GM12878 (cell line): Measurements from ENCODE around the gene TRIM7. TPM values are rescaled to one million over a fixed set of nuclear protein-coding genes. Genes with fewer than 3 reads are reported as not detected.

Experiments used
- ATAC-seq: fragments of 200-7000 bp; cut with Tn5 transposase; 3 replicates; pipeline ENCODE4 v1.9.1; 2020; ENCODE audit warnings: mild to moderate bottlenecking, moderate library complexity
- BruUV-seq: library from RNA; stranded (reverse); fragments of 400-500 nt; replicated peaks from 2 replicates; lab custom pipeline; 2021; lab: Mats Ljungman, UMichigan
- CTCF ChIA-PET: fragments of 300-600 bp; sonication (Branson Sonifier 250); formaldehyde crosslinking; extraction: SDS; loops from one replicate; lab custom pipeline; 2021; ENCODE audit warnings: inconsistent platforms; lab: Yijun Ruan, JAX
- POLR2A ChIA-PET: fragments of 350-600 bp; formaldehyde crosslinking; extraction: SDS; loops from one replicate; lab custom pipeline; 2021; ENCODE audit warnings: inconsistent platforms; lab: Charles Lee
- RAD21 ChIA-PET: fragments of 300-600 bp; sonication (Branson Sonifier 250); formaldehyde crosslinking; loops from one replicate; lab custom pipeline; 2023; ENCODE audit warnings: antibody characterized with exemption; ENCODE audit not compliant: unreplicated experiment; lab: Charles Lee
- SMC1A ChIA-PET: fragments of 300-600 bp; sonication (Branson Sonifier 250); formaldehyde crosslinking; loops from one replicate; lab custom pipeline; 2023; ENCODE audit not compliant: unreplicated experiment, uncharacterized antibody; lab: Charles Lee
- DNase-seq: peaks from one replicate; pipeline ENCODE4 v3.0.0-alpha.2; 2011; ENCODE audit warnings: low read depth, low spot score
- FAIRE-seq: peaks from 3 replicates; lab custom pipeline; 2011; peaks lifted over from hg19 to GRCh38; lab: Jason Lieb, UNC
- H2AFZ ChIP-seq: 2 replicates; pipeline ENCODE4 v1.6.0; 2011; ENCODE audit warnings: low read depth, low read length, control low read depth; ENCODE audit not compliant: control insufficient read depth
- H3K27ac ChIP-seq: 2 replicates; pipeline ENCODE4 v1.5.1; 2011; ENCODE audit warnings: control low read depth; ENCODE audit not compliant: control insufficient read depth, insufficient read depth
- H3K27me3 ChIP-seq, 2 experiments: replicated peaks in 1 of 2; 2 replicates each; pipeline versions ENCODE4 v1.6.0 to v1.6.1; 2011; ENCODE audit warnings: low read length in 1 of 2; ENCODE audit not compliant: control insufficient read depth in 2 of 2, insufficient read depth in 2 of 2
- H3K36me3 ChIP-seq, 2 experiments: 2 replicates each; pipeline ENCODE4 v1.5.1; 2011; ENCODE audit warnings: low read length in 1 of 2; ENCODE audit not compliant: control insufficient read depth in 2 of 2, insufficient read depth in 2 of 2
- H3K4me1 ChIP-seq: 2 replicates; pipeline ENCODE4 v1.6.1; 2011; ENCODE audit warnings: mild to moderate bottlenecking, low read length, moderate library complexity, mixed read lengths; ENCODE audit not compliant: control insufficient read depth, insufficient read depth
- H3K4me2 ChIP-seq: 2 replicates; pipeline ENCODE4 v1.6.0; 2011; ENCODE audit warnings: control low read depth; ENCODE audit not compliant: control insufficient read depth, insufficient read depth
- H3K4me3 ChIP-seq: fragments of 200-600 bp; sonication (generic); 2 replicates; pipeline ENCODE4 v1.5.1; 2016
- H3K79me2 ChIP-seq: 2 replicates; pipeline ENCODE4 v1.6.0; 2011; ENCODE audit warnings: low read length; ENCODE audit not compliant: control insufficient read depth, insufficient read depth
- H3K9ac ChIP-seq: 2 replicates; pipeline ENCODE4 v1.8.0; 2011; ENCODE audit warnings: low read length, control low read depth, mixed read lengths; ENCODE audit not compliant: control insufficient read depth, insufficient read depth
- H3K9me3 ChIP-seq: replicated peaks from 3 replicates; pipeline ENCODE4 v1.5.1; 2011; ENCODE audit warnings: mild to moderate bottlenecking, low read length; ENCODE audit not compliant: control insufficient read depth, insufficient read depth
- H4K20me1 ChIP-seq: 2 replicates; pipeline ENCODE4 v1.6.0; 2011; ENCODE audit not compliant: control insufficient read depth, insufficient read depth
- BACH1 ChIP-seq: fragments of 450-650 bp; IDR thresholded peaks from 2 replicates; pipeline ENCODE4 v1.6.1; 2017; ENCODE audit warnings: mild to moderate bottlenecking, borderline replicate concordance
- BMI1 ChIP-seq: fragments of 450-650 bp; IDR thresholded peaks from 2 replicates; pipeline ENCODE4 v1.6.1; 2016; ENCODE audit warnings: mild to moderate bottlenecking, moderate library complexity, borderline replicate concordance
- CBX3 ChIP-seq: fragments of 200-600 bp; sonication (generic); IDR thresholded peaks from 2 replicates; pipeline ENCODE4 v1.6.1; 2016; ENCODE audit warnings: low read depth, borderline replicate concordance
- EP300 ChIP-seq, 2 experiments: fragments of 150-350 bp in 1 of 2; IDR thresholded peaks; 2 replicates each; pipeline ENCODE4 v1.6.1; 2011 to 2012; ENCODE audit warnings: low read depth in 2 of 2, low read length in 2 of 2, borderline replicate concordance in 1 of 2, improper control_type of control experiment in 1 of 2, inconsistent platforms in 1 of 2; ENCODE audit not compliant: control insufficient read depth in 1 of 2
- FOS ChIP-seq: IDR thresholded peaks from 3 replicates; pipeline ENCODE4 v1.6.1; 2011; ENCODE audit warnings: borderline replicate concordance; ENCODE audit not compliant: insufficient read length; ENCODE audit errors: extremely low read depth
- IKZF1 ChIP-seq: fragments of 450-650 bp; conservative IDR thresholded peaks from 2 replicates; pipeline ENCODE4 v1.6.1; 2017; ENCODE audit warnings: antibody characterized with exemption, mild to moderate bottlenecking
- JUNB ChIP-seq: IDR thresholded peaks from 2 replicates; pipeline ENCODE4 v1.6.1; 2016; ENCODE audit warnings: antibody characterized with exemption, mild to moderate bottlenecking
- KLF5 ChIP-seq: fragments of 450-650 bp; IDR thresholded peaks from 2 replicates; pipeline ENCODE4 v1.6.1; 2014; ENCODE audit warnings: mild to moderate bottlenecking; ENCODE audit not compliant: partially characterized antibody
- PAX5 ChIP-seq: IDR thresholded peaks from 2 replicates; pipeline ENCODE4 v1.6.1; 2011; ENCODE audit warnings: low read depth, low read length, borderline replicate concordance
- RFX5 ChIP-seq: IDR thresholded peaks from 2 replicates; pipeline ENCODE4 v1.6.1; 2011; ENCODE audit warnings: low read depth, low read length, improper control_type of control experiment
- SP1 ChIP-seq: IDR thresholded peaks from one replicate; pipeline ENCODE4 v1.6.1; 2011; ENCODE audit warnings: low read depth, low read length
- SREBF2 ChIP-seq: IDR thresholded peaks from 2 replicates; pipeline ENCODE4 v1.6.1; 2012; ENCODE audit warnings: mild to moderate bottlenecking, low read length
- SRF ChIP-seq, 2 experiments: IDR thresholded peaks; 2 replicates each; pipeline ENCODE4 v1.6.1; 2011; ENCODE audit warnings: low read depth in 2 of 2, low read length in 2 of 2, mild to moderate bottlenecking in 1 of 2, moderate library complexity in 1 of 2
- ZBED1 ChIP-seq: IDR thresholded peaks from 2 replicates; pipeline ENCODE4 v1.6.1; 2016; ENCODE audit warnings: borderline replicate concordance
- WGBS: methylation state at CpG from one replicate; pipeline ENCODE4 v1.1.6; 2016; ENCODE audit warnings: low lambda C conversion rate; ENCODE audit not compliant: insufficient replicate concordance, insufficient coverage; ENCODE audit errors: missing lambda C conversion rate; 5-methylcytosine and 5-hydroxymethylcytosine counted together
- in situ Hi-C: fragments of 300-500 bp; cut with MboI; formaldehyde crosslinking; loops from 9 replicates; pipeline ENCODE4 v1.14.3; 2018; ENCODE audit warnings: mixed read lengths
- intact Hi-C: fragments of 100-400 bp; cut with micrococcal nuclease; formaldehyde crosslinking; loops from one replicate; pipeline ENCODE4 v1.14.2; 2022; ENCODE audit not compliant: unreplicated experiment
- polyA plus RNA-seq, 11 experiments: library from polyadenylated mRNA; depleted of rRNA in 4 of 11; unstranded in 6 of 11; stranded (reverse) in 5 of 11; fragments of >200 nt; fragmentation: Nextera tagmentation in 4 of 11; fragmentation: Illumina TruSeq in 1 of 11; extraction: Ambion mirVana in 4 of 11; extraction: Trizol in 1 of 11; gene quantifications; 1 replicate in 1 of 11; 2 replicates in 10 of 11; pipeline versions ENCODE4 v1.2.1 to v1.2.3, GENCODE V29; 2011 to 2016; ENCODE audit warnings: inconsistent platforms in 2 of 11, missing spikeins in 2 of 11, low read depth in 1 of 11
- total RNA-seq, 4 experiments: library from RNA; depleted of rRNA in 3 of 4; stranded (reverse); fragments of >200 nt in 3 of 4; fragmentation: Illumina TruSeq in 1 of 4; extraction: Trizol in 1 of 4; gene quantifications; 2 replicates each; pipeline versions ENCODE4 v1.2.1 to v1.2.3, GENCODE V29; 2013 to 2021
- TF ChIP-seq, protein P1 (sequence below): fragments of 450-650 bp; formaldehyde crosslinking; IDR thresholded peaks from 2 replicates; pipeline ENCODE4 v1.4.0; 2022; ENCODE audit warnings: mild to moderate bottlenecking, moderate library complexity
- TF ChIP-seq, protein P2 (sequence below): fragments of 450-650 bp; IDR thresholded peaks from 2 replicates; pipeline ENCODE4 v1.6.1; 2018; ENCODE audit warnings: mild to moderate bottlenecking, low read depth, moderate library complexity; ENCODE audit not compliant: partially characterized antibody
- TF ChIP-seq, protein P3 (sequence below): IDR thresholded peaks from 2 replicates; pipeline ENCODE4 v1.6.1; 2011; ENCODE audit warnings: borderline replicate concordance, low read depth, mild to moderate bottlenecking, moderate library complexity, mixed read lengths, low read length; ENCODE audit not compliant: insufficient read depth; ENCODE audit errors: extremely low read length

TRIM7 gene
- total and polyA plus RNA-seq, 10 of the 15 experiments (the other 5 are each of a cell fraction or from before 2014, with no cell fraction given): 0.02 to 1.6 (median 0.41) TPM

DNA sequence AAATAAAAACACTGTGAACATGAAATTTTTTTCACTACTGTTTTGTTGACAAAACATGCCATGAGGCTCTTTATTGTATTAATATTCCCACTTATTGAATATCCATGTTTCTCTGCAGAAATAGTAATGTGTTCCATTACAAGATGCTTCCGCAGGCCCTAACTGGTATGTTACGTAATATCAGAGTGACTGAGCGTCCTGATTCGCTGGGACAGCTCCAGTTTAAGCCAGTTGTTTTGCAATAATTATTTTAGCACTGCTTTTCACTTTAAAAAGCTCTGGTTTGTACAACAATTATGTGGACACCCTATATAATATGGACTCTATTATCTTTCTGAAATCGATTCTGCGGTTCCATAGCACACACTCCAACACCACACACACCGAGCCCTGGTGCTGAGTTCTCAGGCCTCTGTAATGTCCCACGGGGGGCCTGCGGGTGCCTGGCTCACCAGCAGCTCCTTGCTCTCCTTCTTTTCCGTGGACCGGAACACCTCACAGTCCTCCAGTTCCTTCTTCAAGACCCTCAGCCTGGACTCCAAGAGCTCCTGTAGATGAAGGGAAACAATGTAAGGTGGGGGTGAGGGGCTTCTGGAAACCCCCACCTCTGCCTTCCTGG, 1.8 kb downstream of the TRIM7 start (continued):
- TF ChIP-seq, protein P1, sequence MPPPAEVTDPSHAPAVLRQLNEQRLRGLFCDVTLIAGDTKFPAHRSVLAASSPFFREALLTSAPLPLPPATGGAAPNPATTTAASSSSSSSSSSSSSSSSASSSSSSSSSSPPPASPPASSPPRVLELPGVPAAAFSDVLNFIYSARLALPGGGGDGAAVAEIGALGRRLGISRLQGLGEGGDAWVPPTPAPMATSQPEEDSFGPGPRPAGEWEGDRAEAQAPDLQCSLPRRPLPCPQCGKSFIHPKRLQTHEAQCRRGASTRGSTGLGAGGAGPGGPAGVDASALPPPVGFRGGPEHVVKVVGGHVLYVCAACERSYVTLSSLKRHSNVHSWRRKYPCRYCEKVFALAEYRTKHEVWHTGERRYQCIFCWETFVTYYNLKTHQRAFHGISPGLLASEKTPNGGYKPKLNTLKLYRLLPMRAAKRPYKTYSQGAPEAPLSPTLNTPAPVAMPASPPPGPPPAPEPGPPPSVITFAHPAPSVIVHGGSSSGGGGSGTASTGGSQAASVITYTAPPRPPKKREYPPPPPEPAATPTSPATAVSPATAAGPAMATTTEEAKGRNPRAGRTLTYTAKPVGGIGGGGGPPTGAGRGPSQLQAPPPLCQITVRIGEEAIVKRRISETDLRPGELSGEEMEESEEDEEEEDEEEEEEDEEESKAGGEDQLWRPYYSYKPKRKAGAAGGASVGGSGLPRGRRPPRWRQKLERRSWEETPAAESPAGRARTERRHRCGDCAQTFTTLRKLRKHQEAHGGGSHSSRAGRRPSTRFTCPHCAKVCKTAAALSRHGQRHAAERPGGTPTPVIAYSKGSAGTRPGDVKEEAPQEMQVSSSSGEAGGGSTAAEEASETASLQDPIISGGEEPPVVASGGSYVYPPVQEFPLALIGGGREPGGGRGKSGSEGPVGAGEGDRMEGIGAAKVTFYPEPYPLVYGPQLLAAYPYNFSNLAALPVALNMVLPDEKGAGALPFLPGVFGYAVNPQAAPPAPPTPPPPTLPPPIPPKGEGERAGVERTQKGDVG: no peak
- TF ChIP-seq EP300 (IDR thresholded peaks at IDR 0.05; ENCODE audit: borderline replicate concordance in 1 of 2, control insufficient read depth in 1 of 2, low read depth in 2 of 2, low read length in 2 of 2) (no peak), IKZF1 (no peak), SP1 (no peak), BMI1 (no peak), BACH1 (no peak)

DNA sequence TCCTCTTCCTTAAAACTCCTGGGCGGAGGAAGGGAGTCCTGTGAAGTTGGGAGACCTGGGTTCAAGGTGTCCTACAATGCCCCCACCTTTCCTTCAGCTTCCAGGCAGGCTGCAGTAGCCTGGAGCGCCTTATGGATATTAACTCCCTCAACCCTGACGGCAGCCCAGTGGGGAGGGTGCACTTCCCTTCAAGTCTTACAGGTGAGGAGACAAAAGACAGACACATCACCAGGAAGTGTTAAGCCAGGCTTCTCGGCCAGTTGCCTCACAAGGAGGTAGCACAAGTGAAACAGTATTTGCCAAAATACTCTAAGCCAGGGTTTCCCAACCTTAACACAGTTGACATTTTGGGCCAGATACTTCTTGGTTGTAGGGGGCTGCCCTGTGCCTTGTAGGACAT, 4.2 kb downstream of the TRIM7 start:
- H3K79me2 ChIP-seq: no peaks in the 10 kb centered on the region
- ChIA-PET SMC1A (no interaction called here), POLR2A (interaction anchor here (1.6 to 2.9 kb wide), 2 partner anchors 9 to 39 kb away, joined by 3 to 16 read pairs; no protein-coding TSS in a partner anchor), RAD21 (no interaction called here), CTCF (interaction anchor here (2.6 to 8.2 kb wide), 2 partner anchors 10 to 16 kb away, joined by 7 to 96 read pairs; no protein-coding TSS in a partner anchor)
- H4K20me1 ChIP-seq: no peaks in the 10 kb centered on the region
- no peak overlapping the region for H3K27ac ChIP-seq
- BruUV-seq: no TSS peak
- FAIRE-seq: no peak
- no peaks in the 10 kb centered on the region for H3K9me3 ChIP-seq
- DNase-seq: no peak
- no peak overlapping the region for H3K4me2 ChIP-seq
- in situ Hi-C loops (no loop called here), intact Hi-C loops (no loop called here)
- H3K4me3 ChIP-seq: no peak overlapping the region
- WGBS: 46% methylated on average over 4 of the region's 4 CpGs
- peaks cover 3 to 8% of the 10 kb centered on the region in 2 experiments; a peak in 3 of 4 replicates for H3K27me3 ChIP-seq
- H3K4me1 ChIP-seq: peaks cover 26% of the 10 kb centered on the region
- ATAC-seq: no peak
- H3K9ac ChIP-seq: no peak overlapping the region
- no peaks in the 10 kb centered on the region for H3K36me3 ChIP-seq
- H2AFZ ChIP-seq: no peak overlapping the region
- TF ChIP-seq KLF5 (no peak), JUNB (no peak), PAX5 (no peak), CBX3 (no peak), RFX5 (no peak), ZBED1 (no peak), FOS (no peak), SRF (IDR thresholded peaks at IDR 0.05; ENCODE audit: low read depth in 2 of 2, low read length in 2 of 2) (no peak), SREBF2 (no peak)
- TF ChIP-seq, protein P2, sequence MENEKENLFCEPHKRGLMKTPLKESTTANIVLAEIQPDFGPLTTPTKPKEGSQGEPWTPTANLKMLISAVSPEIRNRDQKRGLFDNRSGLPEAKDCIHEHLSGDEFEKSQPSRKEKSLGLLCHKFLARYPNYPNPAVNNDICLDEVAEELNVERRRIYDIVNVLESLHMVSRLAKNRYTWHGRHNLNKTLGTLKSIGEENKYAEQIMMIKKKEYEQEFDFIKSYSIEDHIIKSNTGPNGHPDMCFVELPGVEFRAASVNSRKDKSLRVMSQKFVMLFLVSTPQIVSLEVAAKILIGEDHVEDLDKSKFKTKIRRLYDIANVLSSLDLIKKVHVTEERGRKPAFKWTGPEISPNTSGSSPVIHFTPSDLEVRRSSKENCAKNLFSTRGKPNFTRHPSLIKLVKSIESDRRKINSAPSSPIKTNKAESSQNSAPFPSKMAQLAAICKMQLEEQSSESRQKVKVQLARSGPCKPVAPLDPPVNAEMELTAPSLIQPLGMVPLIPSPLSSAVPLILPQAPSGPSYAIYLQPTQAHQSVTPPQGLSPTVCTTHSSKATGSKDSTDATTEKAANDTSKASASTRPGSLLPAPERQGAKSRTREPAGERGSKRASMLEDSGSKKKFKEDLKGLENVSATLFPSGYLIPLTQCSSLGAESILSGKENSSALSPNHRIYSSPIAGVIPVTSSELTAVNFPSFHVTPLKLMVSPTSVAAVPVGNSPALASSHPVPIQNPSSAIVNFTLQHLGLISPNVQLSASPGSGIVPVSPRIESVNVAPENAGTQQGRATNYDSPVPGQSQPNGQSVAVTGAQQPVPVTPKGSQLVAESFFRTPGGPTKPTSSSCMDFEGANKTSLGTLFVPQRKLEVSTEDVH: no peak
- TF ChIP-seq, protein P3, sequence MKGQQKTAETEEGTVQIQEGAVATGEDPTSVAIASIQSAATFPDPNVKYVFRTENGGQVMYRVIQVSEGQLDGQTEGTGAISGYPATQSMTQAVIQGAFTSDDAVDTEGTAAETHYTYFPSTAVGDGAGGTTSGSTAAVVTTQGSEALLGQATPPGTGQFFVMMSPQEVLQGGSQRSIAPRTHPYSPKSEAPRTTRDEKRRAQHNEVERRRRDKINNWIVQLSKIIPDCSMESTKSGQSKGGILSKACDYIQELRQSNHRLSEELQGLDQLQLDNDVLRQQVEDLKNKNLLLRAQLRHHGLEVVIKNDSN: no peak
